Middle frontal gyrus (tissue), 1 donor: Measurements from ENCODE around the gene SEMA5A.

Experiments used
- DNase-seq: peaks from one replicate; pipeline ENCODE4 v3.0.0-alpha.2; 2015; ENCODE audit warnings: low spot score; ENCODE audit errors: extremely low spot score

The SEMA5A gene

DNA sequence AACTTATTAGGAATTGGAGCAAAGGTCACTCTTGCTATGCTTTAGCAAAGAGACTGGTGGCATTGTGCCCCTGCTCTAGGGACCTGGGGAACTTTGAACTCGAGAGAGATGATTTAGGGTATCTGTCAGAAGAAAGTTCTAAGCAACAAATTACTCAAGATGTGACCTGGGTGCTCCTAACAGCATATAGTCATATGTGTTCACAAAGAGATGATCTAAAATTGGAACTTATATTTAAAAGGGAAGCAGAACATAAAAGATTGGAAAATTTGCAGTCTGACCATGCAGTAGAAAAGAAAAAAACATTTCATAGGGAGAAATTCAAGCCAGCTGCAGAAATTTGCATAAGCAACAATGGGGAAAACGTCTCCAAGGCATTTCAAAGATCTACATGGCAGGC lies 68.3 kb downstream of the SEMA5A start:
- DNase-seq, result no peak

DNA sequence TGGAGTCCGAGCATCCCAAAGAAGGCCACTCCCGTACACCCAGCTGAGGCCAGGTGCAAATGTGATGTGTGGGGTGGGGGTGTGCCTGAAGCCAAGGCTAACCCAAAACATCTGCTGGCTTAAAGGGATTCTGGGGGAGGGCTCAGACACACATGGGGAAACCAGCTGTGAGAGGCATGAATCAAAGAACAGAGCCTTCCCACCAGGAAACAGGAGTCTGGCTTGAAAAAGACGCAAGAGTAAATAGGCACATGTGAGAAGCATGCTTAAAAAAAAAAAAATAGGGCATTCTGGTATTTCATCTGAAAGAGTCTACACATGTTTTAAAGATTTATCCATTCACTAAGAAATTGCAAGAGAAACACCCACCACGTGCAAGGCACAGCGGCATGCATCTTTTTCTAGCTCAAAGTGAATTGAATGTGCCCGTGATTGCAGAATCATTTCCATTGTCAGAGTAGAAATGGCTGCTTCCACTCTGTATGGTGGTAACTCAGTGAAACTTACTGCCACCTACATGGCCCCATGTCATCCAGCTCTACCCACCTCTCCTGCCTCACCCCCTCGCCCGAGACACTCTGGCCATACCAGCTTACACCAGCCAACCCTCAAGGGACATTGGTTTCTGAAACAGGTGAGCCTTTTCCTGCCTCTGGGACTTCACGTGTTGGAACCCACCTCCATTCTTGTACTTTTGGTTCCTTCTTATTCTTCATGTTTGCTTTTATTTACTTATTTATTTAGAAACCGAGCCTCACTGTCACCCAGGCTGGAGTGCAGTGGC lies 71.5 kb downstream of the SEMA5A start:
- DNase-seq, result no peak

DNA sequence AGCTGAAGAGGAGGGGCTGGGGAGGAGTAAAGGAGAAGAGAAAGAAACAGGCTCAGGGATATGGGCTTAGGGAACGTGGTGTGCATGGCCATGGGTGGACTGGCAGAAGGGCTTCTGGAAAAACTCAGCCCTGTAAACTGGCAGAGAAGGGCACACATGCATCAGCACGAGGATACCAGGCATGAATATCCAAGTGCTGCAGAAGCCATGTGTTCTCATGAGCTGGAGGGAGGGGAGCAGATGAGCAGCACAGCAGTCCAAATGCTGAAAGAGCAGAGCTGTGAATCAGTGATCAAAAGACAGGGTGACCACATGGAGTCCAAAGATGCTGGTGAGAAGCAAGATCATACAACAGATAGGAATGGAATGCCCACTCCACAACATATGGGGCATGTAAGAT lies 72.3 kb downstream of the SEMA5A start:
- DNase-seq, result no peak

DNA sequence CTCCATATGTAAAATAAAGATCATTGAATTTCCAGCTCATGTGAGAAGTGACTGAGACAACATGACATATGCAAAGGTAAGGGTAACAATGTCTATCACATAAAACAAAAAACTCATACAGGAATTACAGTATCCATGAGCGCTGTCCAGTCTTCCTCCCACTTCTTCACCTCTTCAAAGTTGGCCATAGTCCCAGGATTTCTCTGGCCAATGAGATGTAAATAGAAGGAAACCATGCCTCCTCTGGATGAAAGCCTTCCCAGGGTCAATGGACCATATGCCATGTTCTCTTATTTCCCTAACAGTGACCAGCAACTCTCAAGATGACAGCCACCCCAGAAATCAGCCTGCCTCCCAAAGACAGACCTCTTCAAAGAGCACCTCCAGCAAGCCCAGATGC lies 75.5 kb downstream of the SEMA5A start:
- DNase-seq, result no peak

DNA sequence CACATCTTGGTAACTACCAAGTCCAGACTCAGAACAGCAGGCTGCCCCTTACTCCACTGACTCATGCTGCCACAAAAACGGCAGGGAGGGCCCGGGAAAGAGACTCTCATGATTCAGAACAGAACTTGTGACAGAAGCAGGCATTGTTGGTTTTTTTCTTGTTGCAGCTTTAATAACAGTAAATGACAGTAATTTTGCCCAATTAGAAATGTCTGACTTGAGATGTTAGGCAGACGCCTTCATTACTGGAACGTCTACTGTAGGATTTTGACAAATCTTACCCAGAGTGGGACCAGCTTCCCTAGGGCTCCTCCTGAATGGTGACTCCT lies 77.9 kb downstream of the SEMA5A start:
- no peak for DNase-seq

DNA sequence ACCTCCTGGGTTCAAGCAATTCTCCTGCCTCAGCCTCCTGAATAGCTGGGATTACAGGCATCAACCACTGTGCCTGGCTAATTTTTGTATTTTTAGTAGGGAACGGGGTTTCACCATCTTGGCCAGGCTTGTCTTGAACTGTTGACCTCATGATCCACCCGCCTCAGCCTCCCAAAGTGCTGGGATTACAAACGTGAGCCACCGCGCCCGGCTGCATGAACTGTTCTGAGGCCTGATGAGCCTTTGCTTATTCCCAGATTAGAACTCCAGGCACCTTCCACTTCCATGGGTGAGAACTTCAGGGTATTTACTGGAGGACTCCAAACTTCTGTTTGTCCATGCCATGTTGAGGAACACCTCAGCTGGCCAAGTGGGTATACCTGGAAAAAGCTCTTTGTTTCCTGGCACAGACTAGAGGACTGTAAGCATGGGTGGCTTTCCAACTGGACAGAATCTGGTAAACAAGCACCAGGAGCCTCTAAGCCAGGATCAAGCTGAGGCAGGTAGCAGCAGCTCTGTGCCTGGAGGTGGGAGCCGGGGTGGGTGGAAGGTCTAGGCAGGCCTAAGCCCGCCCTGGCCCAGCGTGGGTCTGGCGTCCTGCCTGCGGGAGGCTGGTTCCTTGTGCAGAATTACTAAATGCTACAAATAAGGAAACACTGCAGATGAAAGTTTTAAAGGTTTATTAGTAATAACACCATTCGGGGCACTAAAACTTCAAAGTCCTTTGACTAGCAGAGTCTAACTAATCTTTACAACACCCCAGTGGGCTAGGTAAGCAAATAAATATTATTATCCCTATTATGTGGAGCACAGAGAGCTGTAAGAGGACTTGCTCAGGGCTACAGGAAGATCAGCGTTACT lies 78.4 kb downstream of the SEMA5A start:
- DNase-seq, result no peak

DNA sequence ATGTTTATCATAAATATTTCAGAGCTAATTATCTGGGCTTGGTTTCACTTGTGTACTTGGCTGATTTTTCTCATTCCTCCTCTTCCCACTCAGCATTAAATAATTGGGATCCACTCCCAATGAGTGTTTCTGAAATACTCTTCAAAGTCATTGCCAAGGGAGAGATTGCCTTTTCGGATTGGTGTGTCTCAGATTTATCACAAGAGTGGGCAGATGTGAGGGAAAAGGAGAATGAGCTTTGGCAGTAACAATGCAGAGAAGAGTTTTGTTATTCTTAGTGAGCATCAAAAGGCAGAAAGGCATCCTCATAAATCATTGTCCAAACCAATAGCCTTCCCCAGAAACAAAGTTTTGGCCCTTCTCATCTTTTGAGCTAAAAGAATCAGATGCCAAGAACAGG lies 79.2 kb downstream of the SEMA5A start:
- DNase-seq, result no peak

DNA sequence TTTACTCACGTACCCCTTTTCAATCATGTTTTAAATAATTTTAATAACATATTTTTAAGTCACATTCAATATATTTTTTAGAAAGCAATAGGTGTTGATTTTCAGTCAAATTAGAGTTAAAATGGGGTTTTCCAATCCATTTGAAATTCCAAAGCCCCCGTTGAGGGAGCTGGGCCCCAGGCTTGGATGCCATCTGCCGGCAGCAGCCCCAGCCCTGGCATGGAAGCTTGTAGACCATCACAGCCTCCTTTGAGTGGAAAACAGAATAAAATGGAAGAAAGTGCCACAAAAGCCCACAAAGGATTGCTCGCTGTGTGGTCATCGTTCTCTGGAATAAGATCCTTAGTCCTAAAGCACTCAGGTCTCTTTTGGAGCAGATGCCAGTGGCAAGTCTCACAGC lies 81.4 kb downstream of the SEMA5A start:
- DNase-seq, result no peak

DNA sequence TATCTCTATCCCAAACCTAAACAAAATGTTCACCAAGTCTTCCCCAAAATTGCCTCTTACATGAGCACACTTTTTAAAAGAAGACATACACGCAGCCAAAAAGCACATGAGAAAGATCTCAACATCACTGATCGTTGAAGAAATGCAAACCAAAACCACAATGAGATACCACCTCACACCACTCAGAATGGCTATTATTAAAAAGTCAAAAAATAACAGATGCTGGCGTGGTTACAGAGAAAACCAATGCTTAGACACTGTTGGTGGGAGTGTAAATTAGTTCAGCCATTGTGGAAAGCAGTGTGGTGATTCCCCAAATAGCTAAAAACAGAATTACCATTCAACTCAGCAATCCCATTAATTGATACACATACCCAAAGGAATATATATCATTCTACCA lies 83.8 kb downstream of the SEMA5A start:
- DNase-seq, result no peak

DNA sequence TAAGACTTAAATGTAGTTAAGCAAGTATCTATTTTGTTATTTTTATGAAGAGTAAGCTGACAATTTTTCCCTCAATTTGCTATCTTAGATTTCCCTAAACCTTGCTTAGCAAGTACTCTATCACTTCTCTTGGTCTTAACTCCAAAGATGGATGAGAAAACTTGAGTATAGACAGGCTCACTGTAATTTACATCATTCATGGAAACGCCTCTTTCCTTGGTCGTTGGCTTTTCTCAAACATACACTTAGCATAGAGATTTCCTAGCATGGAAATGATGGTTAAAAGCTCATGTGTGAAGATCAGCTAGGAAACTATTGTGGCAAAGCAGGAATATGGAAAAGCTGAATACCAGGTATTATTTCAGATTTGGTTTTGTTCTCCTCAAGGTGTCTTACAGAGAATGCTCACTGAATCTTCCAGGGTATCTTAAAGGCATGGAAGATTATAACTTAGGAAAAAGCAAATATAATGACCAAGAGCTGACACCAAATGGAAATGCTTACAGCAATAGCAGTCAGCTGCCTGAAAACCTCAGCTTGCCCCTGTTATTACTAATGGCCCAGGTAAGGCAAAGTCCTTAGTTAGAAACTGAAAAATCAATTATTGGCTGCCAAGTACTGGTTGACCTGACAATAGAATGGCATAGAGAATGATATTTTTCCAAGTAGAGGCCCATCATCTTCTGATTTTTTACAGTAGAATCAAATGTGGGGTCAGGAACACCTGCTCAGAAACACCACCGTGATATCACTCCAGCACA lies 84.8 kb downstream of the SEMA5A start:
- no peak for DNase-seq

DNA sequence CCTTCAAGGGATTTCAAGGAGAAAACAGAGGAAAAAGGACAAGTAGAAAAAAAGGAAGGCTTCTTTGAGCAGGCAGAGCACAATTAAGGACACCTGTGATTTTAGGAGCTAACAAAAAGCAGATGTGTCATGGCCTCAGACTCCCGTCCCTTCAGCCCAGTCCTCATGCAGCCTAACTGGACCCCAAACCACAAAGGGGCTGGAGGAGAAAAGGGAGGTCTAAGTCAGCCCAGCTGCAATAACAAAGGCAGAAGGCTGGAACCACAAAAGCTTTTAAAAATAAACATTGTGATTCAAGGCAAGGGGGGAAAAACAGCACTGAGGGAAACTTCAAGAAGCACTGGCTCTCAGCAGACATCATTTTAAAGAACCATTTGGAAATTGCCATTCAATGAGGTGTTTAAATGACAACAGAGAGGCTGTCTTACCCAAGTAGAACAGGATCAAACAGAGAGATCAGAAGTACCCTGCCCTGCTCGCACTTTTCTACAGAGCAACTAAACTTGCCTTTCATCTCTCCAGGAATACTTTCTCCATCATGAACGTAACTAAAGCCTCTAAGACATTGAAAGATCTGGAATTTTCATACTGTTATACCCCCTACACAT lies 89.3 kb downstream of the SEMA5A start:
- DNase-seq, result no peak

DNA sequence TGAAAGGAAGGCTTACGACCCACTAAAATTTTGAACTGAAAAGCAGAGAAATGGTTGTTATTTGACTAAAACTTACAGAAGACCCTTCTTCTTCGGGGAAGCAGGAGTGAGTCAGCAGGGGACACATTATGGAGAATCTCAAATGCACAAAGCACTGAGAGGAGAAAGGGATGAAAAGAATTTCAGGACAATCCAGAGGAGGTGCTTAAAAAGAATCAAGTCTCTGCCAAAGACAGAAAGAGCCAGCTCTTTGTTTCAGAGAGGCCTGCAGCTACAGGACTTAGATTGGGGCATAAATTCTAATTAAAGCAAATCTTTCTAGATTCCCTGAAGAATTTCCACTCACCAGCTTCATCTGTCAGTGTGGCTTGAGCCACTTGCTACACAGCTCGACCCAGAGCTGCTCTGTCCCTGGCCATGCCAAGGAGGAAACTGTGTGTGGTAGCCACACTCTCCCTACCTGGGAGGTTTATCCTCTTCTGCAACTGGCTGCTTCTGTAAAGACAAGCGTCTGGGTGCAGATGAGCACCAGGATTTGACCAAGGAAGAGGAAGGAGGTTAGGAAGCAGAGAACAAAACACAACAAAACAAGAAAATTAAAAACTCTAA lies 89.9 kb downstream of the SEMA5A start:
- DNase-seq, result no peak

DNA sequence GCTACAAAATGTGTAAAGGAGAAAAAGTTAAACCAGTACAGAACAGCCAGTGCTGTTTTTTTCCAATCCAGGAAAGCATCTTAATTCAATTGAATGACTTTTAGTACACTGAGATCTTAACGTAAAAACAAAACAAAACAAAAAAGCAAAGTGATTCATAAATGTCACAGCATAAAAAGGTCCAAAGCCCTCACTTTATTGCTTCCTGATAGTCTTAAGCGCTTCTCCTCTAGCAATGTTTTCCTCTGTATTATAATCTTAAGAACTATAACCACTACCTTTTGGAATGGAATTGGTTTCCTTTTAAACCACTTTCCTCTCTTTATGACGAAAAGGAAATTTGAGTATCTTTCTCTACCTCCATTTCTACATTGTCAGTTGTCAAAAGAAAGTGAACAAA lies 91.4 kb downstream of the SEMA5A start:
- no peak for DNase-seq

DNA sequence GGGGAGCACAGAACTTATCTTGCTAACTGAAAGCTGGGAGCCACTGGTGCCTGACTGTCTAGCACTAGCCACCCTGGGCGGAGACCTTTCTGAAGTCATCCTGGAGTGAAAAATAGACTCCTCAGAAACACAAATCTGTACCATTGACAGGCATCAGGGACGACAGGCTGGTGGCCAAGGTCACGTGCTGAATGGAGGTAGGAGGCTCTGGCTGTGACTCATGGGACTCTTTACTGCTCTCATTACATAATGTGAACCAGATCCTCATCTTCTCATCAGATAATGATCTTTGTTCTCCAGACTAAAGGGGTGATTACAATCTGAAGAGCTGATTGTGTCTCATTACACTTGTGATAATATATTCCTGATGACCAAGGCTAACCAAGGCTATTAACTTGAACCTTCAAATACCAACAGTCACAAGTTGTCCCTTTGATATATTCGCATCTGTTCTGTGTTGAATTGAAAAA lies 91.8 kb downstream of the SEMA5A start:
- no peak for DNase-seq

DNA sequence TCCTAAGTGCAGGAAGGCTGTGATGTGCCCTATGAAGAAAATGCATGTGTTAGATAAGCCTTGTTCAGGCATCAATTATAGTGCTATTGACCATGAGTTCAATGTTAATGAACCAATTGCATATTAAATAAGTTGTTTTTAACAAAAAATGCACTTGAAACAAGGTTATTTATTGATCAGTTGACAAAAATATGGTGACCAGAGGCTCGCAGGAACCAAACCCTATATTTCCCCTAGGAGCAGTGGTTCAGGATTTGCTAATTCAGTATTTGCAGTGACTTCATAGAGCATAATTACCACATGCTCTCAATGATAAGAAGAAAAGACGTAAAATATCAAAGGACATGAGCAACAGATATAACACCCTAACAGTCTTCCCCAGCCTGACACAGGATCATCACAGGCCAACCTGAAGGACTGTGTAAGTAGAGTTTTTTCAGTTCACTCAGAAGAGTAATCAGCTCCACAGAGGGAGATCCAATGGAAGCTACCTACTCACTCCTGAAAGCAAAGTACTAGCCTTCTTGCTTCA lies 92.3 kb downstream of the SEMA5A start:
- no peak for DNase-seq

DNA sequence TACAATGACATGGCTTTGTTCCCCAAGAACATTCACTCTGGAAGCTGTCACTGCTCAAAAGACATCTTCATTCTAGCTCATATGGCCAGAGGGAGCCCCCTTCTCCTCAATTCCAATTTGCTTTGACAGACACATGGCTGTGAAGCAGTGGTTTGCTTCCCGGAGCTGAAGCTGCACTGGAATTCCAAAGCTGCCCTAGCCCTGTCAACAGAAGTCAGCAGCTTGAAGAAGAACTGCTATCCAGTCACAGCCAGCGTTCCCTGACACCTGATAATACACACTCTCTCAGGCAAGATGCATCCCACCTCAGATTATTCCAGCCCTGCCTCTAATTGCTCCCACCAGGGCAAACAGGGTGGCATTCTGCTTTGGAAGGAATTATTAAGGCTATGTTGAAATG lies 93.7 kb downstream of the SEMA5A start:
- no peak for DNase-seq

DNA sequence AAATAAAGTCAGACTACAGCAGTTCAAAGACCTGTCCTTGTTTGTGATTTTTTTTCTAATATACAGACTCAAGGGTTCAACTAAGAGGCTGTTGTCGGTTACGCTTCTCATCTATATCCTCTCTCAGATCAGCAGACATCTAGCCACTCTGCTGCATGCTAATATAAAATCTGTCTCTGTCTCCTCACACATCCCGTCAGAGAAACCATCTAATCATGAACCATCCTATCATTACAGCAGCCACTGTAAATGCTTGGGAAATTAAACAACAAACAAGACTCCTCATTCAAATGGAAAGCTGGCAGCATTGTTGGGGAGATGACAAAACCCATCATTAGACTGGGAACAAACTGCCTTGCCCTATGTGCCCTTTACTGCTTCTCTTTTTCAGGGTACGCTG lies 94.8 kb downstream of the SEMA5A start:
- no peak for DNase-seq

DNA sequence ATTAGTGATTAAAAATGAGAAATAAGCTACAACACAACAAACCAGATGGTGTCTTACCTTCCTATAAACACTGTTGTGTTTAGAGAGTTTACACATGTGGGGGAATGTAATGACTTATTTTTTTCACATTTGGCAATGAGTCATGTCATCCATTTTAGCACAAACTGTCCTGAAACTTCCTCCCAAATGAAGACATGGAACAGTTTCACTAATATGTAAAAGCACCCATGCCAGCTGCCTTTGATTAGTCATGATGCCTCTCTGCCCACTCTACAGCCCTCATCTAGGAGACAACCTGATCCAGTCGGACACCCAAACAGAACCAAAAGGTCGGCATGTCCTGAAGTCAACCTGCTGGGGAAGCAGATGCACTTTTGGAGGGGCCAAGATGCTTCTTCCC lies 98.2 kb downstream of the SEMA5A start:
- DNase-seq, result no peak

DNA sequence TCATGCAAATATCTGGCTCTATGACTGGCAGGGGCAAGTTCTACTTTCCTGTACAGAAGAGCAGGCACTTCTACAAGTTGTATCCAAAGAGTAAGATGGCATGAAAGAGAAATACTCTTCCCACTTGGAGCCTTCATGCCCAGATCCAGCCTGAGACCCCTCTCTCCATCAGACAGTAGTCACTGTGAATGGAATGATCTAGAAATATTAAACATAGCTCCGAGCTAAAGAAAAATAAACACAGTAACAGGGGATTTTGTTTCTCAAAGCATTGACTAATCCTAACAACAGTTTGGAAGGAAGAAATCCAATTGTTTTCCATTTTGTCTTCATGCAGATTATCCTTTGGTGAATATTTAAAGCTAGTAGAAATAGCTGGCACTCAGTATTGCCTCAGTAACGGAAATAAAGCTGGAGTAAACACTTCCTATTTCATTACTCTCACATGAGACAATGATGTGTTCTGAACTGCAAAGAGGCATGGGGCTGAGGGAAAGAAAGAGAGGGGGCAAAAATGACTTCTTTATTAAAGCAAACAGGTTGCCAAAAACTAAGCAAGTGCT lies 100.0 kb downstream of the SEMA5A start:
- no peak for DNase-seq

DNA sequence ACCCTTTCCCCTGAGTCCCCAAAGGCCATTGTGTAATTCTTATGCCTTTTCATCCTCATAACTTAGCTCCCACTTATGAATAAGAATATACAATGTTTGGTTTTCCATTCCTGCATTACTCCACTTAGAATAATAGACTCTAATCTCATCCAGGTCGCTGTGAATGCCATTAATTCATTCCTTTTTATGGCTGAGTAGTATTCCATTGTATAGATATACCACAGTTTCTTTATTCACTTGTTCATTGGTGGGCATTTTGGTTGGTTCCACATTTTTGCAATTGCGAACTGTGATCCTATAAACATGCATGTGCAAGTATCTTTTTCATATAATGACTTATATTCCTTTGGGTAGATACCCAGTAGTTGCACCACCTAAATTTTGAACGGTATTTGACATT lies 101.5 kb downstream of the SEMA5A start:
- no peak for DNase-seq

DNA sequence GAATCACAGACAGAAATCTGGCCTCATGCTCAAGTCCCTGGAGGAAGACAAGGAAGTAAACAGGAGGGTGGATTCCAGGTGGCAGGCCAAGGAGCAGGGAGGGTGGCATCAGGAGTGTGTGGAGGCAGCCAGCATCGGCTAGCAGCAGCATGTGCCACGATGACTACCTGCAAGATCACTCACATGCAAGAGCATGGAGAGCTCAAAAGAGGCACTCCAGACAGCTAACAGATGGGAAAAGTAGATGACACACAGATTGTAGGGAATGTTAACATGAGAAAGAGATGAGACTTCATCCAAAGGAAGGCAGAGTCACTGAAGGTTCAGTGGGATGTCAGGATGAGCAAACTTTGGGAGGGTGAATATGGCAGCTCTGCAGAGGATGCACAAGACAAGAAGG lies 104.3 kb downstream of the SEMA5A start:
- no peak for DNase-seq
